Measurements from ENCODE around the gene MPP2. TPM values are rescaled to one million over a fixed set of nuclear protein-coding genes. Genes with fewer than 3 reads are reported as not detected.

The MPP2 gene
- total and polyA plus RNA-seq, 2 of the 13 experiments (the other 11 are each of a cell fraction or from before 2014, with no cell fraction given), result 0.20 to 1.7 TPM

DNA sequence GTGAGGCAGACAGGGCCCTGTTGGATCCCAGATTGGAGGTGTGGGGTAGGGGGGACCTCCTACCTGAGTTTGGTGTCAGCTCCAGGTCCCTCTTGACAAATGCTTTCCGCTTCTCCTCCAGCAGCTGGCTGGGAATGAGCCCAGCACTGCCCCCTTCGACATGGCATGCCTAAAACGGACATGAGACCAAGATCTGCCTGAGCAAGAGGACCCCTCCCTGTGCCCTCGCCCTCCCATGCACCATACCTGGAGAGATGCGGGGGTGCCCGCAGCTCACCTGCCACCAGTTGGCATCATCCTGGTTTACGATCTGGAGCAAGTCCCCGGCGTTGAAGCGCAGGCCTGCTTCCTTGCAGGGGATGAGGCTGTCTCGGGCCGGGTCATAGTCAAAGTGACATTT is 26.2 kb downstream of the MPP2 start:
- BruUV-seq (replicated peaks), result no TSS peak
- in situ Hi-C loops (cut with HindIII; ENCODE audit: extremely low pct_ligation_motif_present, low pct_unique_long_range_greater_than_20kb) (no loop called here), intact Hi-C loops (cut with micrococcal nuclease; ENCODE audit: unreplicated experiment) (no loop called here)
- no peak for DNase-seq (ENCODE audit: low spot score)
- Histone ChIP-seq H3K36me3 (replicated peaks in 1 of 2; ENCODE audit: control insufficient read depth in 1 of 2, insufficient read depth in 2 of 2, low read length in 2 of 2) (no peaks in the 10 kb centered on the region), H3K27ac (ENCODE audit: extremely low read length, insufficient read depth, low read length) (no peak overlapping the region), H3K9me3 (ENCODE audit: low read length) (no peaks in the 10 kb centered on the region), H3K79me2 (ENCODE audit: insufficient read depth, low read length) (no peaks in the 10 kb centered on the region), H3K9ac (ENCODE audit: insufficient read depth, low read depth, low read length) (no peak overlapping the region), H3K27me3 (ENCODE audit: control insufficient read depth in 1 of 2, insufficient read depth in 2 of 2, low read length in 2 of 2) (peaks cover 0 to 16% of the 10 kb centered on the region in 2 experiments; a peak in 2 of 5 replicates), H3K4me3 (replicated peaks in 1 of 3; ENCODE audit: insufficient read depth in 1 of 3, low read depth in 2 of 3, low read length in 3 of 3) (no peak overlapping the region), H4K20me1 (ENCODE audit: insufficient read depth, low read length) (no peaks in the 10 kb centered on the region; the same call in 1 of the 2 replicates), H3K4me2 (ENCODE audit: low read depth, low read length) (no peak overlapping the region), H2AFZ (ENCODE audit: low read length) (no peak overlapping the region), H3K4me1 (ENCODE audit: insufficient read depth, low read length) (peaks cover 8% of the 10 kb centered on the region)
- ATAC-seq, result no peak
- no peak for FAIRE-seq
- no peak for TF ChIP-seq PITX1 (CRISPR knock-in tag; IDR thresholded peaks at IDR 0.05)
- TF ChIP-seq HES4 (CRISPR knock-in tag; IDR thresholded peaks at IDR 0.05; ENCODE audit: borderline replicate concordance), result 0 out of 2 replicates have a peak, but pooled peaks have one; percentile 28
- no peak for TF ChIP-seq ZC3H13 (CRISPR knock-in tag; IDR thresholded peaks at IDR 0.05)
- TF ChIP-seq FOSL2 (CRISPR knock-in tag; IDR thresholded peaks at IDR 0.05), result no peak
- TF ChIP-seq TBP (CRISPR knock-in tag; IDR thresholded peaks at IDR 0.05), result no peak
- no peak for TF ChIP-seq ZNF672 (CRISPR knock-in tag; IDR thresholded peaks at IDR 0.05)
- CTCF ChIA-PET (ENCODE audit: low intra/inter-chr PET ratio, low total read pairs), result no interaction called here
- 49% methylated on average over 12 of the region's 12 CpGs for WGBS (ENCODE audit: low lambda C conversion rate)
- POLR2A ChIA-PET, result no interaction called here

DNA sequence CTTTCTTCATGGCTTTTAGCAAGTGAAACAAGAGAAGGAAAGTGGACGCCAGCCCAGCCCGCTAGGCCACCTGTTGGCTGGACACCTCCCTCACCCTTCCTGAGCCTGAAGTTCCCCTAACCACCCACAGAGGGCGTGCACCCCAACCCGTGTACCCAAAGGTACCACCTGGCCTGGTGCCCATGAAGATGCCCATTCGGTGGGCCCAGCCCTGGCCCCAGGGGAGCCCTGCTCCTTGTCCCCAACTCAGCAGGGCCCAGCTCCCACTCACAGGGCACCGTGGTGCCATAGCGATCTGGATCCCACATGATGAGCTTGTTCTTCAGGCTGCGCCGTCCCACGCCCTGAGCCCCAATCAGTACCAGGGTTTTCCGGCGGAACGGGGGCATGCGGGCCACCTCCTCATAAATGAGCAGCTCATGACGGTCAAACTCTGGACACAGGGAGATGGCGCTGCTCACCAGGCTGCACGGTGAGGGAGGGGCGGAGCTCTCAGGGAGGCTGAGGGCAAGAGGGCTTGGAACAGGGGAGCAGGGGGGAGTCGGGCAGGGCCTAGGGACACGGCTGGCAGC is 26.8 kb downstream of the MPP2 start:
- H3K4me3 ChIP-seq (replicated peaks in 1 of 3; ENCODE audit: insufficient read depth in 1 of 3, low read depth in 2 of 3, low read length in 3 of 3), result no peak overlapping the region
- no peak overlapping the region for H3K27ac ChIP-seq (ENCODE audit: extremely low read length, insufficient read depth, low read length)
- no peak overlapping the region for H2AFZ ChIP-seq (ENCODE audit: low read length)
- peaks cover 0 to 16% of the 10 kb centered on the region in 2 experiments; a peak in 2 of 5 replicates for H3K27me3 ChIP-seq (ENCODE audit: control insufficient read depth in 1 of 2, insufficient read depth in 2 of 2, low read length in 2 of 2)
- no peaks in the 10 kb centered on the region; the same call in 1 of the 2 replicates for H4K20me1 ChIP-seq (ENCODE audit: insufficient read depth, low read length)
- ChIA-PET POLR2A (no interaction called here), CTCF (ENCODE audit: low intra/inter-chr PET ratio, low total read pairs) (no interaction called here)
- H3K36me3 ChIP-seq (replicated peaks in 1 of 2; ENCODE audit: control insufficient read depth in 1 of 2, insufficient read depth in 2 of 2, low read length in 2 of 2), result no peaks in the 10 kb centered on the region
- in situ Hi-C loops (cut with HindIII; ENCODE audit: extremely low pct_ligation_motif_present, low pct_unique_long_range_greater_than_20kb) (no loop called here), intact Hi-C loops (cut with micrococcal nuclease; ENCODE audit: unreplicated experiment) (no loop called here)
- ATAC-seq (peak; percentile 69), DNase-seq (ENCODE audit: low spot score) (peak; percentile 61), FAIRE-seq (peak; percentile 77)
- no peaks in the 10 kb centered on the region for H3K9me3 ChIP-seq (ENCODE audit: low read length)
- BruUV-seq (replicated peaks), result no TSS peak
- no peaks in the 10 kb centered on the region for H3K79me2 ChIP-seq (ENCODE audit: insufficient read depth, low read length)
- H3K4me1 ChIP-seq (ENCODE audit: insufficient read depth, low read length), result peaks cover 8% of the 10 kb centered on the region
- WGBS (ENCODE audit: low lambda C conversion rate), result 28% methylated on average over 16 of the region's 20 CpGs
- no peak overlapping the region for H3K9ac ChIP-seq (ENCODE audit: insufficient read depth, low read depth, low read length)
- peak overlapping the region; percentile 33; the same call in 1 of the 2 replicates for H3K4me2 ChIP-seq (ENCODE audit: low read depth, low read length)
- TF ChIP-seq TOPORS (CRISPR knock-in tag; IDR thresholded peaks at IDR 0.05), result no peak
- TF ChIP-seq AGO1 (IDR thresholded peaks at IDR 0.05; ENCODE audit: low read depth, low read length, poor library complexity, severe bottlenecking), result peak; percentile 32
- no peak for TF ChIP-seq ZNF678 (CRISPR knock-in tag; IDR thresholded peaks at IDR 0.05)
- no peak for TF ChIP-seq KDM5B (CRISPR knock-in tag; IDR thresholded peaks at IDR 0.05; ENCODE audit: borderline replicate concordance)
- no peak for TF ChIP-seq PAF1 (CRISPR knock-in tag; IDR thresholded peaks at IDR 0.05)
- TF ChIP-seq AHR (CRISPR knock-in tag; IDR thresholded peaks at IDR 0.05), result no peak
- no peak for TF ChIP-seq ZNF747 (CRISPR knock-in tag; IDR thresholded peaks at IDR 0.05; ENCODE audit: borderline replicate concordance)
- TF ChIP-seq, protein P1, sequence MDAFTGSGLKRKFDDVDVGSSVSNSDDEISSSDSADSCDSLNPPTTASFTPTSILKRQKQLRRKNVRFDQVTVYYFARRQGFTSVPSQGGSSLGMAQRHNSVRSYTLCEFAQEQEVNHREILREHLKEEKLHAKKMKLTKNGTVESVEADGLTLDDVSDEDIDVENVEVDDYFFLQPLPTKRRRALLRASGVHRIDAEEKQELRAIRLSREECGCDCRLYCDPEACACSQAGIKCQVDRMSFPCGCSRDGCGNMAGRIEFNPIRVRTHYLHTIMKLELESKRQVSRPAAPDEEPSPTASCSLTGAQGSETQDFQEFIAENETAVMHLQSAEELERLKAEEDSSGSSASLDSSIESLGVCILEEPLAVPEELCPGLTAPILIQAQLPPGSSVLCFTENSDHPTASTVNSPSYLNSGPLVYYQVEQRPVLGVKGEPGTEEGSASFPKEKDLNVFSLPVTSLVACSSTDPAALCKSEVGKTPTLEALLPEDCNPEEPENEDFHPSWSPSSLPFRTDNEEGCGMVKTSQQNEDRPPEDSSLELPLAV (CRISPR knock-in tag; conservative IDR thresholded peaks at IDR 0.05; ENCODE audit: low read depth), result no peak
- no peak for TF ChIP-seq REPIN1 (CRISPR knock-in tag; IDR thresholded peaks at IDR 0.05; ENCODE audit: borderline replicate concordance, low read depth)
- no peak for TF ChIP-seq ZNF776 (CRISPR knock-in tag; IDR thresholded peaks at IDR 0.05)
- TF ChIP-seq STAG1 (CRISPR knock-in tag; IDR thresholded peaks at IDR 0.05), result 0 out of 2 replicates have a peak, but pooled peaks have one; percentile 9
- TF ChIP-seq, protein P2, sequence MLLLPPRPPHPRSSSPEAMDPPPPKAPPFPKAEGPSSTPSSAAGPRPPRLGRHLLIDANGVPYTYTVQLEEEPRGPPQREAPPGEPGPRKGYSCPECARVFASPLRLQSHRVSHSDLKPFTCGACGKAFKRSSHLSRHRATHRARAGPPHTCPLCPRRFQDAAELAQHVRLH (CRISPR knock-in tag; IDR thresholded peaks at IDR 0.05; ENCODE audit: borderline replicate concordance, low read depth), result peak; percentile 30; the same call in 1 of the 2 replicates
- TF ChIP-seq ZNF547 (CRISPR knock-in tag; IDR thresholded peaks at IDR 0.05), result no peak

All from HepG2 (cell line).